Transverse colon (tissue), 3 donors: ENCODE measurements around the gene MAP2K5.

Source experiments
- EP300 ChIP-seq: sonication (generic); formaldehyde crosslinking; IDR thresholded peaks from one replicate; pipeline ENCODE4 v1.6.1; 2017; ENCODE audit warnings: antibody characterized with exemption, low read depth
- TF ChIP-seq, protein P1 (sequence below), 5 experiments: fragments of 200-600 bp in 3 of 5; fragments of 450-650 bp in 2 of 5; sonication (generic) in 3 of 5; IDR thresholded peaks; 1 replicate in 2 of 5; 2 replicates in 3 of 5; pipeline ENCODE4 v1.5.1; 2016 to 2017; ENCODE audit warnings: antibody characterized with exemption in 5 of 5, inconsistent platforms in 3 of 5, mild to moderate bottlenecking in 2 of 5, moderate library complexity in 1 of 5

DNA sequence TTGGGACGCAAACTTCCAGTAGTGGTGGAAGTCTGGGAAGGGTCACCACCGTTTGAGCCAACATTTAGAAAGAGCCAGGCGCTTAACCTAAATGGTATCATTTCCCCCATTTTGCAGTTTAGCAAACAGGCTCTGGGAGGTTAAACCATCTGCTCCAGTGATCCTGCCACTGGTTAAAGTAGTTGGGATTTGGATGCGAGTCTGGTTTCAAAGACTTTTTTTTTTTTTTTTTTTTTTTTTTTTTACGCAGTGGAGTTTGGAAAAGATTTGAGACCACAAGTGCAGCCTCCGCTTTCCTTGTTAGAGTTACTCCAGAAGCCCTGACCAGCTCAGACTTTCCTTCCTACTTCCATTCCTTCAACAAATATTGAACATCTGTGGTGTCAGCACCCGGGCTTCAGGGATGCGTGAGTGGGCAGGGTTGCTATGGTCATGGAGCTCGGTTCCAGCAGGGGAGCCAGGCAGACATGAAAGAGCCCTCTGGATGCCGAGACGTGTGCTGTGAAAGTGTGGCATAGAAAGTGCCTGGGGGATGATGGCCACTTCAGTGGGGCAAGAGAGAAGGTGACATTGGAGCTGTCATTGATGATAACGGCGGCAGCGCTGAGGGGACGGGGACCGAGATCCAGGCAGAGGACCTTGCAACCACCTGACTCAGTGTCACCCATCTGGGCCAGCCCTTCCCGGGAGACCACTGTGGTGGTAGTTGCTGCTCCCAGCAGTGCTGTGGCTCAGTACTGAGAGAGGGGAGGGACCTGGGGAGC, 298.4 kb downstream of the MAP2K5 start:
- TF ChIP-seq, protein P1, sequence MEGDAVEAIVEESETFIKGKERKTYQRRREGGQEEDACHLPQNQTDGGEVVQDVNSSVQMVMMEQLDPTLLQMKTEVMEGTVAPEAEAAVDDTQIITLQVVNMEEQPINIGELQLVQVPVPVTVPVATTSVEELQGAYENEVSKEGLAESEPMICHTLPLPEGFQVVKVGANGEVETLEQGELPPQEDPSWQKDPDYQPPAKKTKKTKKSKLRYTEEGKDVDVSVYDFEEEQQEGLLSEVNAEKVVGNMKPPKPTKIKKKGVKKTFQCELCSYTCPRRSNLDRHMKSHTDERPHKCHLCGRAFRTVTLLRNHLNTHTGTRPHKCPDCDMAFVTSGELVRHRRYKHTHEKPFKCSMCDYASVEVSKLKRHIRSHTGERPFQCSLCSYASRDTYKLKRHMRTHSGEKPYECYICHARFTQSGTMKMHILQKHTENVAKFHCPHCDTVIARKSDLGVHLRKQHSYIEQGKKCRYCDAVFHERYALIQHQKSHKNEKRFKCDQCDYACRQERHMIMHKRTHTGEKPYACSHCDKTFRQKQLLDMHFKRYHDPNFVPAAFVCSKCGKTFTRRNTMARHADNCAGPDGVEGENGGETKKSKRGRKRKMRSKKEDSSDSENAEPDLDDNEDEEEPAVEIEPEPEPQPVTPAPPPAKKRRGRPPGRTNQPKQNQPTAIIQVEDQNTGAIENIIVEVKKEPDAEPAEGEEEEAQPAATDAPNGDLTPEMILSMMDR (IDR thresholded peaks at IDR 0.05), result no peak
- TF ChIP-seq EP300, result no peak
